ENCODE results near the gene SULT1E1.
"Not testable (repeated sequence)": the region's sequence is repeated elsewhere in the genome, so short reads cannot be mapped to it uniquely, and the experiment has no call there.

SULT1E1 gene

DNA sequence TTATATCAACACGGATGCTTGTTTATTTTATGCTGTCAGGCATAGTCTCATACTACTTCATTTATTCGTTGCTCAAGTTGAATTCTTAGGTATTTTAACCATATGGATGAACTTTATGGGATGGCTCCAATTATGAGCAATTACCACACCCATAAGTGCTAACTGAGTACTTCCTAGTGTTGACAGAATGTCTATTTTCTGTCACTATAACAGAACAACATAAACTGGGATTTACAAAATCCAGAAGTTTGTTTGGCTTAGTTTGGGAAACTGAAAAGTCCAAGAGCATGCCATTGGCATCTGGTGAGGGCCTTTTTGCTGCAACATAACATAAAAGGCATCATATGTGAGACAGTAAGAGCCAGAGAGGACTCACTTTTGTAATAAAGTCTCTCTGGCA, 21.0 kb downstream of the SULT1E1 start:
- no peak for DNase-seq

DNA sequence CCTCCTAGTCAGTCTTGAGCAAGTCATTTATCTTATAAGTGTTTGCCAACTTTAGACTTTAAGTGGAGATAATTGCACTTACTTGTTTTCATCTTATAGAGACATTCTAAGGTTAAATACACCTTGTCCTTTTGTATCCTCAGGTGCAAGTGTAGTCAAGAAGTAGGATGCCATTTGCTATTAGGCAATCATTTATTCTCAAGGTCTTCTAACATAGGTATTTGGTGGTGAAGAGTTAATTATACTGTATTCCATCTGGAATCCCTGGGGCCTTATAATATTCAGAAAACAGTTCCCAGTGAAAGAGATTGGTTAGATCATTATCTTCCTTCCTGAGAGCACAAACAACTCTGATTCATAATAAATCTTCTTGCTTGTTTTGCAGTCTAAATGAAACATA, 23.7 kb downstream of the SULT1E1 start:
- no peak for DNase-seq

DNA sequence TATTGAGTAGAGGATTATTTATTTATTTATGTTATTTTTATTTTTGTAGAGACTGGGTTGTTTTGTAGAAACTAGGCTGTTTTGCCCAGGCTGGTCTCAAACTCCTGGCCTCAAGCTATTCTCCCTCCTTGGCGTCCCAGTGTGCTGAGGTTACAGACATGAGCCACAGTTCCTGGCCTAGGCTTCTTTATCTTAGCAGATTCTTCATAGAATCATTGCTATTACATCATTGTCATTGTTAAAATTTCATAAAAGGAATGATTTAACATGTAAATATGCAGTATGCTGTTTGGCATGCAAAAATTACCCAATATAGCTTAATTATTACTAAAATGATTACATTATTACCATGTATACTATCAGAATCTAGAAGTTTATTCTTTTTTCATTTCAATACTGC, 24.2 kb downstream of the SULT1E1 start:
- no peak for DNase-seq

DNA sequence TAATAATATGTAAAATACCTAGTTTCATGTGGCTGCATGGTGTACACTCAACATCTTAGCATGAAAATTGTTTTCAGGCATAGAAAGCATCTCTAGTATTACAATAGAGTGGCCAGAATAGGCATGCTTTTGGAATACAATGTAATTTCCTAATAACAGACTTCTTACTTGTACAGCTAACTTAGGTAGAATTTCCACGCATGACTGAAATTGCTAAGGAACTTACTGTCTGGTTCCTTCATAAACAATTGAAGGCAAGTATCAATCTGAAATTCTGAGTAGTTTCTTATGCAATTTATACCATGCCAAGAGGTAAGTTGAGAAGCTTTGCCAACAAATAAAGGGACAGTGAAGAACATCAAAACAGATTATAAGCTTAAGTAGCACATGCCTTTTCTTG, 26.7 kb downstream of the SULT1E1 start:
- no peak for DNase-seq

DNA sequence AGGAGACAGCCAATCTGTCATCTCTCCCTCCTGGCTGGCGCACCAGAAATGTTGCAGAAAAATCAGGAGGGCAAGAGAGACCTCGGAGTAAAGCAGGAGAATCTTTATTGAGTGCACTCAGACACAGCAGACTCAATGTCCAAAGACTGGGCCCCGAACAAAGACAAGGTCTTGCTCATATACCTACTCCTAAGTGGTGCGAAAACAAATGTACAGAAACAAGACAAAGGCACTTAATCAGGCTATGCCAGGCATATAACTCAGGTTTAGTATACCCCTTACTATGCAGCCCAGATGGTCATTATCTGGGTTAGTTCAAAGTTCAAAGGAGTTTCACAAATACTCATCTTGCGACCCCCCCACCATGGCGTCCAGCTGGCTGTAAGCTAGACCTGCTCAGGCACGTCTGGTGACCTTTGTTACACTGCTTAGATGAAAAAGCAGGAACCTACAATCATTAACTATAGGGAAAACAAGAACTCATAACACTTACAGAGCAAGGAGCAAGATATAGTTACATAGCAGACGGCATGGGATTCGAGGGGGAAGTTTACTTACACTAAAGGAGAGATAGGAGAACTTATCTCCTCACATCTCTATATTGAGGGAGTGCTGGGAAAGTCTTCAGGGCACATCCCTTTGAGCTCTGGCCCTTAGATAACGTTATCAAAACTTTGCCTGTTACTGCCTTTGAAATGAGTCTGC, 27.5 kb downstream of the SULT1E1 start:
- no peak for DNase-seq

DNA sequence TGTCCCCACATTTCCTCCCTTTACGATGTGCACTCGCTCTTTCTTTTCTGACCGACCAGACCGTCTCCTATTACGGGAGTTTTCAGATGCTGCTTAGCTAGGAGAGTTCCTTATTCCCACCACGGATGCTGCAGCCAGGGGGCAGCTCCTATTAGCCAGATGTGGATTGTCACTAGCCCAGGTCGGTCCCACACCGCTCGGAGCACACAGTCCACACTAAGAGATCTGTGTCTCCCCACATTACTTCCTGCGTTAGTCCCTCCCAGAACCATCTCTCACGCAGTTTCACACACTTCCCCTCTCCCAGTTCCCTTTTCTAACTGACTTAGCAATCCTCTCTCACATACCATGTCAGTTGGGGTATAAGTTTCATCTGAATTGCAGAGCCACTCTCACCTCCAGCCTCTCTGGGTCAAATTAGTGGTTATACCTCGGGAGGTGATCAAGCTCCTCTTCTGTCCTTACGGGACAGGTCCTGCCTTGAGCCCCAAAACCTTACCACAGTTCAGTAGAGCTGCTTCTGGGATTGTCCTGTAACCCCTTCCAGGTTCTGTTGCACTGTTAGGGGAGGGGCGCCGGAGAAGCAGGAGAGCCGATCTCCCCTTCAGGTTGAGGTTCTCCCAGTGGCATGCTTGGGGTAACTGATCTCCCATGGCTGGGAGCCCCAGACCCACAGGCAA, 28.2 kb downstream of the SULT1E1 start:
- DNase-seq, result no peak

DNA sequence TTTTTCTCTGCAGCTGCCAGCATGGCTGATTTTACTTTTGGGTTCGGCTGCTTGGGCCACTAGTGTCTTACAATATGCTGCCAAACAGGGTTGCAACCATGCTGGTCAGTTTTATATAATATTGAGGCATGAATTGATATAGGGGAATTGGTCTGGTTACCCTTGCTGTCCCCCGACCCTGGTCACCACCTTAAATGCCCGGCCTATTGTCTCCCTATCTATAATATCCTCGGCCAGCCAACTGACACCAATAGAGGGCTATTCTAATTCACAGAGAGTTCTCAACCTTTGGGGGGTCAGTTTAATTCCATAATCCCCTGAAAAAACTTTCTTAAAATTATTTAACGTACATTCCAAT, 28.7 kb downstream of the SULT1E1 start:
- no peak for DNase-seq

DNA sequence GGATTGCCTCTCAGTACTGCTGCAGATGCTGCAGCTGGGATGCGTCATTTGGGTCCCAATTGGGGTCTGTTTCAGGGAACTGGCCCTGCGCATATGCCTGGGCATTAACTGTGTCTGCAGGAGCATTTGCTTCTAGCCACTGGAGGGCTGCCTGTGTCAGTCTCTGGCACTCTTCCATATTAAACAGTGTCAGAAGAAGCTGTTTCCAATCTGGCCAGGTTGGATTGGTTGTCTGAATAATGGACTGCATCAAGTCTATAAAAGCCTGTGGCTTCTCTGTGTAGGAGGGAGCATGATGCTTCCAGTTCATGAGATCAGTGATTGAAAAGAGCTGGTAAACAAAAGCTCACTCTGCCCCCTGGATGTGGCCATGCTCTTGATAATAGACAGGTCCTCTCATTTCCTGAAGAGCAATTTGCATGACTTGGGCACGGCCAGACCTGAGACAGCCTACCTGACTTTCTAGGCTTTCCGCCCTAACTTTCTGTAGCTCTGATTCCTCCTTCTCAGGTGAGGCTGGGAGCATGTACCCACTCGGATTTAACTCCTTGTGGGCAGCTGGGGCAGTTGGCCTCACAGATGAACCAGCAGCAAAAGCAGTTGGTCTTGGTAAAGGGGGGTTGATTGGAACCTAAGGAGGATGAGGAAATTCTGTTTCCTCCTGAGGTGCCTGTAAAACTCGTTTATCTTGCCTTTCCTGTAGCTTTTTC, 29.2 kb downstream of the SULT1E1 start:
- DNase-seq, result no peak

DNA sequence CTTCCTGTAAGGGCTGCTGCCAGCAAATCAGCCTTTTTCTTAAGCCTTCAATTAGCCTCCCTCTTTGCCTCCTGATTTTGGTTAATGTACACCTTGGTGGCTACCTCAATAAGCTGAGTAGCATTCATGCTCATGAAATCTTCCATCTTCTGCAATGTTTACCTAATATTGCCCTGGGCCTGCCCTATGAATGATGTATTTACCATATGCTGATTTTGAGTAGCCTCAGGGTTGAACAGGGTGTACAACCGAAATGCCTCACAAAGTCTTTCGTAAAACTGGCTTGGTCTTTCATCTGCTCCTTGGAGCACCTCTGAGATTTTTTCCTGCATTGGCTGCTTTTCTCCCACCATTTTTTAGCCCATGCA, 29.8 kb downstream of the SULT1E1 start:
- no peak for DNase-seq

DNA sequence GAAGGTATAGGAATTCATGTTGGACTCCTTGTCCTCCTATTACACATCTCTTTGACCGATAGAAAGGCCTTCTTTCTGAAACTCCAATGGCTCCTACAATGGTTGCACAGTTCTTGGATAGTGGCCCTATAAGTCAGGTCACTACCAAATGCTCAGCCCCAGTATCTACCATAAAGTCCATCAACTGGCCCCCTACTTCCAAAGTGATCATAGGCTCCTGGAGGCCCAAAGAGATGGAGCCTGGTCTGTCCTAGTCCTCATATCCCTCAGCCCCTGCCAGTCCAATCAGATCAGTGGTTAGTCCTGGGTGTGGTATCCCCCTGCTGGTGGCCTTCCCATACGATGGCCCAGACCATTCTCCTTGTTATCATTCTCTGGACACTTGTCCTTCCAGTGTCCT, 30.3 kb downstream of the SULT1E1 start:
- no peak for DNase-seq

DNA sequence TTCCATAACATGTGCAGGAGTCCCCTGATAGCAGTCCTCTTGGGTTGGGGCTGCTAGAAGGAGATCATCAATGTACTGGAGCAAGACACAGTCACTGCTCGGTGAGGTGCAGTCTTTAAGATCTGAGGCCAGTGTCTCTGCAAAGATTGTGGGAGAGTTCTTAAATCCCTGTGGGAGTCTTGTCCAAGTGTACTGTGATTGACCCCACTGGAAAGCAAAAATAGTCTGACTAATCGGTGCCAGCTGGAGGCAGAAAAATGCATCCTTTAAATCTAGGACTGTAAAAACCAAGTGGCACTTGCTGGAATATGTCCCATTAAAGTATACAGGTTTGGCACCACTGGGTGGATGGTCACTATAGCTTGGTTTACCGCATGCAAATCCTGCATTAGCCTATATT, 31.1 kb downstream of the SULT1E1 start:
- no peak for DNase-seq

DNA sequence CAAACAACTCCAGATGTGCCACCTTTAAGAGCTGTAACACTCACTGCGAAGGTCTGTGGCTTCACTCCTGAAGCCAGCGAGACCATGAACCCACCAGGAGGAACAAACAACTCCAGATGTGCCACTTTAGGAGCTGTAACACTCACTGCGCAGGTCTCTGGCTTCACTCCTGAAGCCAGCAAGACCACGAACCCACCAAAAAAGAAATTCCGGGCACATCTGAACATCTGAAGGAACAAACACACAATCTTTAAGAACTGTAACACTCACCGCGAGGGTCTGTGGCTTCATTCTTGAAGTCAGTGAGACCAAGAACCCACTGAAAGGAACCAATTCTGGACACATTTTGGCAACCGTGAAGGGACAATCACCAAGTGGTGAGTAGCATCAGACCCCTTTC, 34.9 kb downstream of the SULT1E1 start:
- not testable (repeated sequence) for DNase-seq

DNA sequence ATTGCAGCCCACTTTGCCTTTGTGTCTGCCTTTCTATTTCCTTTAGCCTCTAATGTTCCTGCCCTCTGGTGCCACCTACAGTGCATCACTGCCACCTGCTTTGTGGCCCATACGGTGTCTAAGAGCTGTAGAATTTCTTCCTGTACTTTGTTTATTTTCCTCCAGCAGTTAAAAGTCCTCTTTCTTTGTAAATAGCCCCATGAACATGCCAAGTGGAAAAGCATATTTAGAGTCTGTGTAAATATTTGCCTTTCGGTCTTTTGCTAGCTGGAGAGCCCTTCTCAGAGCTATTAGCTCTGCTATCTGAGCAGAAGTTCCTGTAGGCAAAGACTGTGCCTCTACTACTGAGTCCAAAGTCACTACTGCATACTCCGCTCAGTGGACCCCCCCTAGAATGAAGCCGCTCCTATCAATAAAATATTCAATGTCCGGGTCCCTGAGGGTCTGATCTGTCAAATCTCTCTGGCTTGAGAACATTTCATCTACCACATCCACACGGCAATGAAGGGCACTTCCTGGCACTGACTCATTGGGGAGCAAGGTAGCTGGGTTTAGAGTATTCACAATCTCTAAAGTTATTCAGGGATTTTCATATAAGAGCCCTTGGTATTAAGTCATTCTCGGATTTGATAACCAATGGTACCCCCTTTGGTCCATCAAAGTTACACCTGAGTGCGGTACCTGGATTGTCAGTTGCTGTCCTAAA, 36.3 kb downstream of the SULT1E1 start:
- DNase-seq, result peak; percentile 47

DNA sequence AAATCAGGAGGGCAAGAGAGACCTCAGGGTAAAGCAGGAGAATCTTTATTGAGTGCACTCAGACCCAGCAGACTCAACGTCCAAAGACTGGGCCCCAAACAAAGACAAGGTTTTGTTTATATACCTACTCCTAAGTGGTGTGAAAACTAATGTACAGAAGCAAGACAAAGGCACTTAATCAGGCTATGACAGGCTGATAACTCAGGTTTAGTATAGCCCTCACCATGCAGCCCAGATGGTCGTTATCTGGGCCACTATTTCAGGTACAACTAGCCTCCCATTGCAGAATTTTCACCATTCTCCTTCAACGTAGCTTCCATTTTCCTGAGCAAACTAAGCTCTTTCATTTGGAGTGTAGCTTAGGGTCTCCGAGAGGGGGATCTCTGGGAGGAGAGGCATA, 36.9 kb downstream of the SULT1E1 start:
- DNase-seq, result no peak

DNA sequence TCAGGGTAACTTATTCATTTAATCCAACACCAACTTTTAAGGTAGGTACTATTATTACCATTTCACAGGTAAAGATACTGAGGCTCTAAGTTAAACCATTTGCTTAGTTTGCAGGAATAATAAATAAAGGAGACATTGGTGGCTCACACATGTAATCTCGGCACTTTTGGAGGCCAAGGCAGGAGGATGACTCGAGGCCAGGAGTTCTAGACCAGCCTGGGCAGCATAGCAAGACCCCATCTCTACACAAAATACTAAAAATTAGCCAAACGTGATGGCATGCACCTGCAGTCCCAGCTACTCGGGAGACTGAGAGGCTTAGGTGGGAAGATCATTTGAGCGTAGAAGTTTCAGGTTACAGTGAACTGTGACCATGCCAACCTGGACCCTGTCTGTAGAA, 37.7 kb downstream of the SULT1E1 start:
- no peak for DNase-seq

DNA sequence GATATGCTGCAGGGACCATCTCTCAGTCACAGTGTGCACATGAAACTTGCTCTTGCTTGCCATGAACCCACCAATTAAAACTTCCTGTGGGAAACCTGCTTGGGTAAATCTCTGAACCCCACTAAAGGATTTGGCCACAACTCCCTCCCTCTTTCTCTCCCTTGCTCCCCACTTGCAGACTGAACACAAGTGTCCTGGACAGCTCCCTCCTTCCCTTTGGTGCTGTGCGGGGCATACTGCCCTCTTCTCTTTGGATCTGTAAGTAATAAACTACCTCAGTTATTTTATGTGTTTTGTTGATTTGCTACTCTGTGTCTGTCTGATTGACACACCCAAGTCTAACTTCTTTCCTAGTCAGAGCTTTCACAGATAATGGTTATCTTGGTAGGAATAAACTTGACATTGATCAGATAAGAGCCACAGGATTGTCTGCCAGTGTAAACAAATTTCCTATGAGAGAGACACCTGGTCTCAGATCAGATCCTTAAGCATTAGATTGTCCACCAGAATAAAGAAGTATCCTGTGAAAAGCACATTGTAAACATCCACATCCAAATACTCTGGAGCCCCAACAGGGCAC, 41.8 kb downstream of the SULT1E1 start:
- no peak for DNase-seq

DNA sequence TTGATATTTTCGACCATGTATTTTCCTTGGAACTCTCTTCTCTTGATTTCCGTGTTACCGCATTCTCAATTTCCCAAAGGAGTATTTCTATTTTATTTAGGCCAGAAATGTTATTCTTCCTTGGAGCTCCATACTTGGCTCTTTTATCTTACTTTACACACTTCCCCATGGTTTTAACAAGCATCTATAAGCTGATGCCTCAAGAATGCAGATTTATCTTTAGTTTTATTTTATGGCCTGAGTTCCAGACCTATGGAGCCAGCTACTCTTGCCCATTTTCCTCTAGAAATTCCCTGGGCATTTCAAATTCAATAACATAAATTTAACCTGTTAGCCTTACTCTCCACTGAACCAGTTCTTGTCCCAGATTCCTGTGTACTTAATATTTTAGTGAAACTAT, 43.7 kb downstream of the SULT1E1 start:
- DNase-seq, result no peak

DNA sequence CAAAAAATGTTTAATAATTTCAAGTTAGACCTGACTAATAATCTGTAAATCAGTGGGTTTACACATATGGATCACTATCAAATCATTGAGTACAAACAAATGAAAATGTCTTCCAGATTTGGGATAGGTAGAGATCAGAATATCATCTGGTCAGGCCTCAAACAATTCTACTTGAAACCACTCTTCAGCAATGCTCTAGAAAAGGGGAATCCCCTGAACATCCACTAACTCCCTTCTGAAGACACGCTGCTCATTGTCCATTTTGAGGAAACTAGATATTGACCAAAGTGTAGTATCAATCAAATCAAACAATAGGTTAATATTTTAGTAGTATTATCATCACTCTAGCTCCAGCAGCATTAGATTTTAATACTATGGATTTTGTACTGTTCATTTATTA, 46.3 kb downstream of the SULT1E1 start:
- no peak for DNase-seq

DNA sequence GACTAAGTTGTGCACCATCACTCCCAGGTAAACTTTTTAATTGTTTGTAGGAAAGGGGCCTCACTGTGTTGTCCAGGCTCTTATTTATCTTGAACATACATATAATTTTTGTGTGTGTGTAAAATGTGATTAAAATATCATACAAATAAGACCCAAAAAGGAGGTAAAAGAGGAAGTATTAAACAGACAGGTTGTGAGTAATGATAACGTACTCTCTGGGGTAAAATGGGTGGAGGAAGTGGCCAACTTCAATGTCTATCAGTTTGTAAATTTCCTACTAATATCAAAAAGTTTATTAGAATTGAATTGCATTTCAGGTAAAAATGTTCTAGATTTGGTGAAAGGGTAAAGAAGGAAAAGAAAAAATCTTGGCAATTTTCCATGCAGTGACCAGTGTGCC, 48.8 kb downstream of the SULT1E1 start:
- DNase-seq, result no peak

DNA sequence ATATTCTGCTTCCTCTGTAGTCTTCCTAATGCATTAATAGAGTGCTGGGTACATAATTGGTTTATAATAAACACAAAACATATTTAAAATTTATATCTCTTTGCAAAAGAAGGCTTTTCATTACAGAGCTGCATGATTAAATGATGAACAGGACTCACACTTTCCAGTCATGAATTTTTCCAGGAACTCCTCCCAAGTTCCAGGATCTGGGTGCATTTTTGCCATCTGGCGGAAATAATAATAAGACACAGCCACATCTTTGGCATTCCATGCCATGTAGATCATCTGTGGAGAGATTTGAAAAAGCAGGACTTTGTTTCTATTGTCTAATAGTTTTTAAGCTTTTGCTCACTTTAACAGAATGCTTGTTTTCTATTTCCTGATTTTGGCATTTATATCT, 59.3 kb downstream of the SULT1E1 start:
- no peak for DNase-seq

DNA sequence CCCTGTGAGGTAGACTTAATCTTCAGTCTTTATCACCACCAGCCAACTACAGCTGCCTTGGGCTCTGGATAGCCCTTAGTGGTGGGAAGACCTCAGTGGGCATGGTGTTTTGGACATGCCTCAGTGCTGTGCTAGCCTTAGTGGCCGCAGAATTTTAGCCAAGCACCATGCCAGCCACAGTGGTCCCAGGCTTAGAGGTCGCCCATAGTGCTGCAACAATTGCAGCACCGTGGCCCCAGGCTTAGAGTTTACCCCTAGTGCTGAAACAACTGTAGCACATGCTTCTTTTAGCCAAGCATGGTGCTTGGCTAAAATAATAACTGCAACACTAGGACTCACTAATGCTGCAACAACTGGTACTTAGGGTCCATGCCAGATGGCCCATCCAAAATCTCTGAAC, 60.6 kb downstream of the SULT1E1 start:
- no peak for DNase-seq

DNA sequence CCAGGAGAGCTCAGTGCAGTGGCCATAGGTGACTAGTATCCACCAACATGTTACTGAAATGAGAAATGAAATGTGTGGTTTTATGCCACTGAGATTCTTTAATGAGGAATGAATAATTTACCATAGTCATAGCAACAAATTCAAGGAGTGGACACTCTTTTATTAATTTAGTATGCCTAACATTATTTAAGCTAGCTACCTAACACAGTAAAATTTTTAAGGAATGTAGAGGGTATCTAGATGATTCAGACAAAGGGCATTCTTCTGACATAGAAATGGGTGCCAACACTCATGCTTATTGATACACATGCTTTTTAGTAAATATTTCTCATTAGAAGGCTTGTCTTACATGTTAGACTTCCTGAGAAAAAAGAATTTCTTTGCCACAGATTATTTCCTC, 66.2 kb downstream of the SULT1E1 start:
- DNase-seq, result no peak

Data from activated T-cell treated with anti-CD3 and anti-CD28 coated beads, Interleukin-2, amount 50 U/mL, for 1 hour (primary cell).